Germinal center (tissue), 1 donor: ENCODE results near the gene NCR2.

Experiments
- DNase-seq: peaks from one replicate; pipeline ENCODE4 v3.0.0; 2012; ENCODE audit warnings: mixed read lengths, low spot score

NCR2 gene

GRCh38 chr6:41359617-41360313 lies 24.4 kb downstream of the NCR2 start:
- no peak for DNase-seq

- DNase-seq: no peak
Observed at GRCh38 chr6:41360314-41360685, 24.9 kb downstream of the NCR2 start.

- DNase-seq: no peak
Observed at GRCh38 chr6:41366150-41366549, 30.7 kb downstream of the NCR2 start.

GRCh38 chr6:41367061-41367460 lies 31.7 kb downstream of the NCR2 start:
- no peak for DNase-seq

GRCh38 chr6:41367700-41368099 lies 32.3 kb downstream of the NCR2 start:
- no peak for DNase-seq

- DNase-seq: no peak
Observed at GRCh38 chr6:41370488-41371111, 35.2 kb downstream of the NCR2 start.

GRCh38 chr6:41371461-41371991 lies 36.1 kb downstream of the NCR2 start:
- no peak for DNase-seq

GRCh38 chr6:41371992-41372831 lies 36.8 kb downstream of the NCR2 start:
- DNase-seq: no peak

GRCh38 chr6:41372832-41373626 lies 37.6 kb downstream of the NCR2 start:
- no peak for DNase-seq

GRCh38 chr6:41373627-41373918 lies 38.2 kb downstream of the NCR2 start:
- DNase-seq: no peak

- no peak for DNase-seq
Observed at GRCh38 chr6:41373919-41374617, 38.7 kb downstream of the NCR2 start.

- no peak for DNase-seq
Observed at GRCh38 chr6:41374618-41375590, 39.5 kb downstream of the NCR2 start.

- no peak for DNase-seq
Observed at GRCh38 chr6:41375598-41376151, 40.3 kb downstream of the NCR2 start.

GRCh38 chr6:41376176-41376575 lies 40.8 kb downstream of the NCR2 start:
- no peak for DNase-seq

- no peak for DNase-seq
Observed at GRCh38 chr6:41377071-41377470, 41.7 kb downstream of the NCR2 start.

- DNase-seq: no peak
Observed at GRCh38 chr6:41379306-41379705, 43.9 kb downstream of the NCR2 start.

GRCh38 chr6:41386594-41386993 lies 51.2 kb downstream of the NCR2 start:
- no peak for DNase-seq

GRCh38 chr6:41392246-41392645 lies 56.8 kb downstream of the NCR2 start:
- DNase-seq: no peak

GRCh38 chr6:41396335-41396734 lies 60.9 kb downstream of the NCR2 start:
- no peak for DNase-seq

GRCh38 chr6:41399424-41399823 lies 64.0 kb downstream of the NCR2 start:
- no peak for DNase-seq
